K562 (cell line): ENCODE data around the gene PSEN1. TPM values are rescaled to one million over a fixed set of nuclear protein-coding genes. Genes with fewer than 3 reads are reported as not detected.

Source experiments
- BRCA1 ChIP-seq, 2 experiments: fragments of 450-650 bp in 1 of 2; sonication (generic) in 1 of 2; formaldehyde crosslinking in 1 of 2; IDR thresholded peaks; 2 replicates each; pipeline versions ENCODE4 v1.5.0 to v1.6.1; 2017 to 2020; ENCODE audit warnings: mild to moderate bottlenecking in 1 of 2, missing genetic modification reagents in 1 of 2
- ETV5 ChIP-seq: sonication (generic); formaldehyde crosslinking; IDR thresholded peaks from 2 replicates; pipeline ENCODE4 v1.4.0; 2020; ENCODE audit warnings: low read depth, mild to moderate bottlenecking, missing genetic modification reagents
- NFE2L1 ChIP-seq: fragments of 450-650 bp; IDR thresholded peaks from 2 replicates; pipeline ENCODE4 v1.6.1; 2016; ENCODE audit warnings: missing genetic modification characterization, low read depth, mild to moderate bottlenecking, missing compliant biosample characterization, moderate library complexity, borderline replicate concordance
- POLR2G ChIP-seq: fragments of 200-400 bp; formaldehyde crosslinking; IDR thresholded peaks from 2 replicates; pipeline ENCODE4 v1.6.1; 2017; ENCODE audit warnings: low read depth, mild to moderate bottlenecking, antibody characterized with exemption, low read length, moderate library complexity
- ZFX ChIP-seq: sonication (generic); formaldehyde crosslinking; IDR thresholded peaks from 2 replicates; pipeline ENCODE4 v1.8.0; 2022; ENCODE audit warnings: mild to moderate bottlenecking, missing genetic modification reagents, moderate library complexity
- ZNF696 ChIP-seq: fragments of 250-450 bp; sonication (Bioruptor Pico); conservative IDR thresholded peaks from 2 replicates; pipeline ENCODE4 v1.4.0; 2020; ENCODE audit warnings: mild to moderate bottlenecking, moderate library complexity
- polyA plus RNA-seq, 8 experiments: library from polyadenylated mRNA; depleted of rRNA in 4 of 8; stranded (reverse) in 5 of 8; unstranded in 3 of 8; fragments of >200 nt; fragmentation: Nextera tagmentation in 2 of 8; fragmentation: Illumina TruSeq in 1 of 8; extraction: Ambion mirVana in 2 of 8; extraction: Trizol in 1 of 8; gene quantifications; 2 replicates each; pipeline versions ENCODE4 v1.2.1 to v1.2.3, GENCODE V29; 2011 to 2014; ENCODE audit warnings: inconsistent platforms in 1 of 8, missing spikeins in 1 of 8
- total RNA-seq, 7 experiments: library from RNA; depleted of rRNA in 6 of 7; stranded (reverse); fragments of >200 nt in 6 of 7; fragmentation: Illumina TruSeq in 2 of 7; extraction: Trizol in 2 of 7; gene quantifications; 2 replicates each; pipeline versions ENCODE4 v1.2.1 to v1.2.3, GENCODE V29; 2011 to 2021; ENCODE audit warnings: low replicate concordance in 1 of 7
- TF ChIP-seq, protein P1 (sequence below), 2 experiments: fragments of 450-650 bp; IDR thresholded peaks; 2 replicates each; pipeline ENCODE4 v1.6.1; 2016; ENCODE audit warnings: mild to moderate bottlenecking in 2 of 2, borderline replicate concordance in 1 of 2, low read depth in 1 of 2, moderate library complexity in 1 of 2
- TF ChIP-seq, protein P2 (sequence below): fragments of 450-650 bp; IDR thresholded peaks from 2 replicates; pipeline ENCODE4 v1.6.1; 2016
- TF ChIP-seq, protein P3 (sequence below): fragments of 250-450 bp; sonication (Bioruptor Pico); IDR thresholded peaks from 2 replicates; pipeline ENCODE4 v1.4.0; 2020; ENCODE audit warnings: mild to moderate bottlenecking, moderate library complexity

Gene PSEN1
- total and polyA plus RNA-seq, 9 of the 15 experiments (the other 6 are each of a cell fraction or from before 2014, with no cell fraction given): 6.5 to 25.2 (median 14.3) TPM

- TF ChIP-seq, protein P1, sequence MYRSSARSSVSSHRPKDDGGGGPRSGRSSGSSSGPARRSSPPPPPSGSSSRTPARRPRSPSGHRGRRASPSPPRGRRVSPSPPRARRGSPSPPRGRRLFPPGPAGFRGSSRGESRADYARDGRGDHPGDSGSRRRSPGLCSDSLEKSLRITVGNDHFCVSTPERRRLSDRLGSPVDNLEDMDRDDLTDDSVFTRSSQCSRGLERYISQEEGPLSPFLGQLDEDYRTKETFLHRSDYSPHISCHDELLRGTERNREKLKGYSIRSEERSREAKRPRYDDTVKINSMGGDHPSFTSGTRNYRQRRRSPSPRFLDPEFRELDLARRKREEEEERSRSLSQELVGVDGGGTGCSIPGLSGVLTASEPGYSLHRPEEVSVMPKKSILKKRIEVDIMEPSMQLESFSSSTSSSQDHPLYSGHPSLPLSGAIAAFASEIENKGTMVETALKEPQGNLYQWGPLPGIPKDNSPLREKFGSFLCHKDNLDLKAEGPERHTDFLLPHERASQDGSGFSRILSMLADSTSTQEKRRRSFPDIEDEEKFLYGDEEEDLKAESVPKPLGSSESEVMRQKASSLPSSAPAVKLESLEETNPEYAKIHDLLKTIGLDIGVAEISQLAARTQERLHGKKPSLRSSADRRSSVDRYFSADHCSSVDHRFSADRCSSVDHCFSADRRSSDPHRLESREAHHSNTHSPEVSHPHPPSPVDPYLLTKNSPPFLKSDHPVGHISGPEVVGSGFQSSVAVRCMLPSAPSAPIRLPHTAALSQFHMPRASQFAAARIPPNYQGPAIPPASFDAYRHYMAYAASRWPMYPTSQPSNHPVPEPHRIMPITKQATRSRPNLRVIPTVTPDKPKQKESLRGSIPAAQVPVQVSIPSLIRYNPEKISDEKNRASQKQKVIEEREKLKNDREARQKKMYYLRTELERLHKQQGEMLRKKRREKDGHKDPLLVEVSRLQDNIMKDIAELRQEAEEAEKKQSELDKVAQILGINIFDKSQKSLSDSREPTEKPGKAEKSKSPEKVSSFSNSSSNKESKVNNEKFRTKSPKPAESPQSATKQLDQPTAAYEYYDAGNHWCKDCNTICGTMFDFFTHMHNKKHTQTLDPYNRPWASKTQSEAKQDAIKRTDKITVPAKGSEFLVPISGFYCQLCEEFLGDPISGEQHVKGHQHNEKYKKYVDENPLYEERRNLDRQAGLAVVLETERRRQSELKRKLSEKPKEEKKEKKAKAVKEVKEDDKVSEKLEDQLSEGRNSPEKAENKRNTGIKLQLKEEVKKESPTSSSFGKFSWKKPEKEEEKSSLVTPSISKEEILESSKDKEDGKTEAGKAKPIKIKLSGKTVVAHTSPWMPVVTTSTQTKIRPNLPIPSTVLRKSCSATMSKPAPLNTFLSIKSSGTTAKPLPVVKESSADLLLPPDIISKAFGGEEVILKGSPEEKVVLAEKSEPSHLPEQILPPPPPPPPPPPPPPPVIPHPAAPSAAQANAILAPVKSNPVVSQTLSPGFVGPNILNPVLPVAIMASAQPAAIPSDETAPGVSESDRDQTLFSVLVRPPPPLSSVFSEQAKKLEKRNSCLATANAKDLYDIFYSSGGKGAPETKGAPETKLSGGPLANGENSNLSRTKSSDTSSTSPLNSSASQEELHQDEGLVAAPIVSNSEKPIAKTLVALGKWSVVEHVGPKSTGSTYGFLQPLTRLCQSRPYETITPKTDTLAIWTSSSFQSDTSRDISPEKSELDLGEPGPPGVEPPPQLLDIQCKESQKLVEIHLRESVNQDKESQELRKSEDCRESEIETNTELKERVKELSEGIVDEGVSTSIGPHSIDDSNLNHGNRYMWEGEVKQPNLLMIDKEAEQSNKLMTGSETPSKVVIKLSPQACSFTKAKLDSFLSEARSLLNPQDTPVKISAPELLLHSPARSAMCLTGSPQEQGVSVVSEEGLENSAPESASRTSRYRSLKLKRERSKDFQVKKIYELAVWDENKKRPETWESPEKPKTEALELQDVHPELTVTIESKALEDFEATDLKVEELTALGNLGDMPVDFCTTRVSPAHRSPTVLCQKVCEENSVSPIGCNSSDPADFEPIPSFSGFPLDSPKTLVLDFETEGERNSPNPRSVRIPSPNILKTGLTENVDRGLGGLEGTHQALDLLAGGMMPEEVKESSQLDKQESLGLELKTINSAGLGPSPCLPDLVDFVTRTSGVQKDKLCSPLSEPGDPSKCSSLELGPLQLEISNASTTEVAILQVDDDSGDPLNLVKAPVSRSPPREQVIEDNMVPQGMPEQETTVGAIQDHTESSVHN (IDR thresholded peaks at IDR 0.05; ENCODE audit: borderline replicate concordance in 1 of 2, low read depth in 1 of 2): no peak
- TF ChIP-seq POLR2G (no peak), ZNF696 (CRISPR knock-in tag) (no peak), ZFX (CRISPR knock-in tag) (no peak), BRCA1 (IDR thresholded peaks at IDR 0.05) (no peak), BRCA1 (CRISPR knock-in tag; IDR thresholded peaks at IDR 0.05) (no peak), ETV5 (no peak), NFE2L1 (tag) (no peak)
- TF ChIP-seq, protein P2, sequence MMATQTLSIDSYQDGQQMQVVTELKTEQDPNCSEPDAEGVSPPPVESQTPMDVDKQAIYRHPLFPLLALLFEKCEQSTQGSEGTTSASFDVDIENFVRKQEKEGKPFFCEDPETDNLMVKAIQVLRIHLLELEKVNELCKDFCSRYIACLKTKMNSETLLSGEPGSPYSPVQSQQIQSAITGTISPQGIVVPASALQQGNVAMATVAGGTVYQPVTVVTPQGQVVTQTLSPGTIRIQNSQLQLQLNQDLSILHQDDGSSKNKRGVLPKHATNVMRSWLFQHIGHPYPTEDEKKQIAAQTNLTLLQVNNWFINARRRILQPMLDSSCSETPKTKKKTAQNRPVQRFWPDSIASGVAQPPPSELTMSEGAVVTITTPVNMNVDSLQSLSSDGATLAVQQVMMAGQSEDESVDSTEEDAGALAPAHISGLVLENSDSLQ: no peak
- TF ChIP-seq, protein P3, sequence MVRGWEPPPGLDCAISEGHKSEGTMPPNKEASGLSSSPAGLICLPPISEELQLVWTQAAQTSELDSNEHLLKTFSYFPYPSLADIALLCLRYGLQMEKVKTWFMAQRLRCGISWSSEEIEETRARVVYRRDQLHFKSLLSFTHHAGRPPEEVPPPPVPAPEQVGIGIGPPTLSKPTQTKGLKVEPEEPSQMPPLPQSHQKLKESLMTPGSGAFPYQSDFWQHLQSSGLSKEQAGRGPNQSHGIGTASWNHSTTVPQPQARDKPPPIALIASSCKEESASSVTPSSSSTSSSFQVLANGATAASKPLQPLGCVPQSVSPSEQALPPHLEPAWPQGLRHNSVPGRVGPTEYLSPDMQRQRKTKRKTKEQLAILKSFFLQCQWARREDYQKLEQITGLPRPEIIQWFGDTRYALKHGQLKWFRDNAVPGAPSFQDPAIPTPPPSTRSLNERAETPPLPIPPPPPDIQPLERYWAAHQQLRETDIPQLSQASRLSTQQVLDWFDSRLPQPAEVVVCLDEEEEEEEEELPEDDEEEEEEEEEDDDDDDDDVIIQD (CRISPR knock-in tag): no peak
These were observed 73.6 kb downstream of the PSEN1 start (continued) for GRCh38 chr14:73209953-73210352.
